ENCODE data around the gene PIEZO2.

The PIEZO2 gene

GRCh38 chr18:11025671-11026070 lies 123.7 kb downstream of the PIEZO2 start:
- DNase-seq (ENCODE audit: low spot score): no peak

- no peak for DNase-seq (ENCODE audit: low spot score)
These were observed 124.3 kb downstream of the PIEZO2 start for GRCh38 chr18:11024928-11025669.

- no peak for DNase-seq (ENCODE audit: low spot score)
These were observed 127.9 kb downstream of the PIEZO2 start for GRCh38 chr18:11021477-11021876.

GRCh38 chr18:11020877-11021414 lies 128.4 kb downstream of the PIEZO2 start:
- DNase-seq (ENCODE audit: low spot score): no peak

GRCh38 chr18:11020161-11020853 lies 129.1 kb downstream of the PIEZO2 start:
- no peak for DNase-seq (ENCODE audit: low spot score)

- DNase-seq (ENCODE audit: low spot score): no peak
These were observed 129.9 kb downstream of the PIEZO2 start for GRCh38 chr18:11019295-11020105.

GRCh38 chr18:11009869-11010268 lies 139.5 kb downstream of the PIEZO2 start:
- no peak for DNase-seq (ENCODE audit: low spot score)

GRCh38 chr18:11009147-11009546 lies 140.2 kb downstream of the PIEZO2 start:
- no peak for DNase-seq (ENCODE audit: low spot score)

- no peak for DNase-seq (ENCODE audit: low spot score)
These were observed 140.9 kb downstream of the PIEZO2 start for GRCh38 chr18:11008505-11008904.

- peak; percentile 83 for DNase-seq (ENCODE audit: low spot score)
These were observed 143.8 kb downstream of the PIEZO2 start for GRCh38 chr18:11005528-11005927.

GRCh38 chr18:11004951-11005350 lies 144.4 kb downstream of the PIEZO2 start:
- no peak for DNase-seq (ENCODE audit: low spot score)

GRCh38 chr18:11004294-11004693 lies 145.1 kb downstream of the PIEZO2 start:
- no peak for DNase-seq (ENCODE audit: low spot score)

GRCh38 chr18:11002796-11003195 lies 146.6 kb downstream of the PIEZO2 start:
- no peak for DNase-seq (ENCODE audit: low spot score)

- DNase-seq (ENCODE audit: low spot score): peak; percentile 47
These were observed 147.1 kb downstream of the PIEZO2 start for GRCh38 chr18:11002277-11002676.

GRCh38 chr18:11000071-11000470 lies 149.3 kb downstream of the PIEZO2 start:
- no peak for DNase-seq (ENCODE audit: low spot score)

- DNase-seq (ENCODE audit: low spot score): no peak
These were observed 151.5 kb downstream of the PIEZO2 start for GRCh38 chr18:10997885-10998284.

- no peak for DNase-seq (ENCODE audit: low spot score)
These were observed 153.8 kb downstream of the PIEZO2 start for GRCh38 chr18:10995550-10995949.

- DNase-seq (ENCODE audit: low spot score): no peak
These were observed 159.9 kb downstream of the PIEZO2 start for GRCh38 chr18:10989486-10989885.

GRCh38 chr18:10985689-10986088 lies 163.7 kb downstream of the PIEZO2 start:
- no peak for DNase-seq (ENCODE audit: low spot score)

GRCh38 chr18:10979411-10979810 lies 170.0 kb downstream of the PIEZO2 start:
- no peak for DNase-seq (ENCODE audit: low spot score)

- DNase-seq (ENCODE audit: low spot score): no peak
These were observed 172.3 kb downstream of the PIEZO2 start for GRCh38 chr18:10977042-10977441.

GRCh38 chr18:10973567-10974203 lies 175.7 kb downstream of the PIEZO2 start:
- DNase-seq (ENCODE audit: low spot score): no peak

Data from HuH-7 (cell line).